KMS-11 (cell line): ENCODE results near the gene MAN2B2.

Source experiments
- H2AFZ ChIP-seq: fragments of 200-600 bp; sonication (generic); 2 replicates; pipeline ENCODE4 v1.6.1; 2016; ENCODE audit warnings: antibody characterized with exemption, mixed run types, low read depth
- H3K27ac ChIP-seq: fragments of 200-600 bp; sonication (generic); 2 replicates; pipeline ENCODE4 v1.6.1; 2016; ENCODE audit warnings: mild to moderate bottlenecking, mixed run types
- H3K27me3 ChIP-seq: fragments of 200-600 bp; sonication (generic); 2 replicates; pipeline ENCODE4 v1.6.1; 2017; ENCODE audit warnings: mild to moderate bottlenecking, low read depth, mixed run types, moderate library complexity; ENCODE audit not compliant: insufficient read depth
- H3K36me3 ChIP-seq: fragments of 200-600 bp; sonication (generic); 2 replicates; pipeline ENCODE4 v1.6.1; 2017; ENCODE audit warnings: mild to moderate bottlenecking, mixed run types; ENCODE audit not compliant: insufficient read depth
- H3K4me1 ChIP-seq: fragments of 200-600 bp; sonication (generic); 2 replicates; pipeline ENCODE4 v1.6.1; 2016; ENCODE audit warnings: mild to moderate bottlenecking, low read depth, mixed run types; ENCODE audit not compliant: poor library complexity, severe bottlenecking
- H3K4me2 ChIP-seq: fragments of 200-600 bp; sonication (generic); 2 replicates; pipeline ENCODE4 v1.7.0; 2016; ENCODE audit warnings: mild to moderate bottlenecking, mixed run types
- H3K4me3 ChIP-seq: fragments of 200-600 bp; sonication (generic); IDR thresholded peaks from 2 replicates; pipeline ENCODE4 v1.6.1; 2017; ENCODE audit warnings: low read depth, low read length, mixed read lengths; ENCODE audit not compliant: insufficient read depth
- H3K79me2 ChIP-seq: fragments of 200-600 bp; sonication (generic); 2 replicates; pipeline ENCODE4 v1.6.1; 2016; ENCODE audit warnings: low read depth, mixed run types; ENCODE audit not compliant: insufficient read depth
- H3K9ac ChIP-seq: fragments of 200-600 bp; sonication (generic); 2 replicates; pipeline ENCODE4 v1.6.1; 2016; ENCODE audit warnings: mild to moderate bottlenecking, mixed run types
- H4K20me1 ChIP-seq: fragments of 200-600 bp; sonication (generic); 2 replicates; pipeline ENCODE4 v1.6.1; 2016; ENCODE audit warnings: mild to moderate bottlenecking, mixed run types; ENCODE audit not compliant: insufficient read depth
- CTCF ChIP-seq: fragments of 200-600 bp; sonication (generic); conservative IDR thresholded peaks from 2 replicates; pipeline ENCODE4 v1.6.1; 2017; ENCODE audit warnings: low read depth, mild to moderate bottlenecking, antibody characterized with exemption, low read length, moderate library complexity, mixed read lengths

Gene MAN2B2

GRCh38 chr4:6582889-6583490, 8.0 kb downstream of the MAN2B2 start:
- H3K4me1 ChIP-seq = no peaks in the 10 kb centered on the region
- H3K36me3 ChIP-seq = no peaks in the 10 kb centered on the region
- no peak overlapping the region for H3K9ac ChIP-seq
- H3K4me3 ChIP-seq = no peak overlapping the region
- TF ChIP-seq CTCF = no peak
- H3K79me2 ChIP-seq = no peaks in the 10 kb centered on the region
- H4K20me1 ChIP-seq = no peaks in the 10 kb centered on the region
- H3K27me3 ChIP-seq = no peaks in the 10 kb centered on the region
- no peak overlapping the region for H2AFZ ChIP-seq
- H3K27ac ChIP-seq = no peak overlapping the region
- H3K4me2 ChIP-seq = no peak overlapping the region

DNA sequence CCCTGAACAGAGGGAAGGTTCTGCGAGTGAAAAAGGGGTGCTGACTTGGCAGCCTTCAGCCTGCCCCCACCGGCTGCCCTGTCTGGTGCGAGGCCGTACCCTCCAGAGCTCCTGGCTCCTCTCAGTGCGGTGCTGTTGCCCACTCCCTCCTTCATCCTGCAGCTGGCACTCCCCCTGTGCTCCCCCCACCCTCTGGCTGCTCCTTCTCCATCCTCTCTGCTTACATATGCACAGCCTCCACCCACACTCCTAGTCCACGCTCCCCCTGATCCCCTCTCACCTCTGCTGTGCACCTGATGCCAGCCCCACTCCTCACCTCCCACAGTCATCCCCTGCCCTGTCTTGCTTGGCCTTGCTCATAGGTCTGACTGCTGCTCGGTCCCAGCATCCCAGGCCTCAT, 9.9 kb downstream of the MAN2B2 start:
- no peaks in the 10 kb centered on the region for H3K27me3 ChIP-seq
- H3K36me3 ChIP-seq = no peaks in the 10 kb centered on the region
- H3K4me1 ChIP-seq = no peaks in the 10 kb centered on the region
- H3K27ac ChIP-seq = no peak overlapping the region
- H3K79me2 ChIP-seq = no peaks in the 10 kb centered on the region
- no peak for TF ChIP-seq CTCF
- H3K4me3 ChIP-seq = no peak overlapping the region
- H2AFZ ChIP-seq = no peak overlapping the region
- H3K4me2 ChIP-seq = no peak overlapping the region
- no peaks in the 10 kb centered on the region for H4K20me1 ChIP-seq
- no peak overlapping the region for H3K9ac ChIP-seq

DNA sequence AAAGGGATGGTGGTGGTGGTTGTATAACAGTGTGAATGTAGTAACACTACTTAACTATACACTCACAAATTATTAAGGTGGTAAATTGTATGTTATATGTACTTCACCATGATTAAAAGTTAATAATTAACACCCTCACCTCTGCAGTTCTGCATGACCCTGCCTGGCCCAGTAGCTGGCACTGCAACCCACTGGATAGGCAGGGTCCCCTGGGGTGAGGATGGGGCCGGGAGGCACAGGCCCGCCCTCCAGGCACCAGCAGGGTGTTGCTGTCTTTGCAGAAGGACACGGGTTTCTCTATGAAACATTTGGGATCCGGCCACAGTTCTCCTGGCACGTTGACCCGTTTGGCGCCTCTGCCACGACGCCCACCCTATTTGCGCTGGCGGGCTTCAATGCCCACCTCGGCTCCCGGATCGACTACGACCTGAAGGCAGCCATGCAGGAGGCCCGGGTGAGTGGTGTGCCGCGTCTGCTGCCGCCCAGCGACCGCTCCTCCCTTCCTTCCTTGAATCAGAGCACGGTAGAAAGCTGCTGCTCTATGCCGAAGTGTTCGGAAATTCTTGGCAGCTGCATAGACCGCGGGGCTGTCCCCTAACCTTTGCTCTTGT, 11.8 kb downstream of the MAN2B2 start:
- Histone ChIP-seq H3K4me3 (no peak overlapping the region), H2AFZ (no peak overlapping the region), H3K9ac (no peak overlapping the region), H3K36me3 (no peaks in the 10 kb centered on the region), H3K79me2 (no peaks in the 10 kb centered on the region), H3K4me1 (no peaks in the 10 kb centered on the region), H4K20me1 (no peaks in the 10 kb centered on the region), H3K27ac (no peak overlapping the region), H3K4me2 (no peak overlapping the region), H3K27me3 (no peaks in the 10 kb centered on the region)
- TF ChIP-seq CTCF = no peak

GRCh38 chr4:6589444-6589843, 14.5 kb downstream of the MAN2B2 start:
- H3K36me3 ChIP-seq = no peaks in the 10 kb centered on the region
- no peak overlapping the region for H3K4me3 ChIP-seq
- no peak for TF ChIP-seq CTCF
- no peaks in the 10 kb centered on the region for H3K79me2 ChIP-seq
- no peaks in the 10 kb centered on the region for H4K20me1 ChIP-seq
- no peak overlapping the region for H3K9ac ChIP-seq
- H3K4me1 ChIP-seq = no peaks in the 10 kb centered on the region
- H2AFZ ChIP-seq = no peak overlapping the region
- no peak overlapping the region for H3K27ac ChIP-seq
- no peak overlapping the region for H3K4me2 ChIP-seq
- no peaks in the 10 kb centered on the region for H3K27me3 ChIP-seq
